GM18868 (cell line): Measurements from ENCODE around the gene FBH1.
"Not testable (repeated sequence)": the region's sequence is repeated elsewhere in the genome, so short reads cannot be mapped to it uniquely, and the experiment has no call there.

ENCODE experiments used
- ATAC-seq: cut with Tn5 transposase; IDR thresholded peaks from one replicate; pipeline ENCODE4 v1.9.1; 2021; ENCODE audit warnings: mild to moderate bottlenecking, moderate library complexity; ENCODE audit not compliant: unreplicated experiment

Gene FBH1

DNA sequence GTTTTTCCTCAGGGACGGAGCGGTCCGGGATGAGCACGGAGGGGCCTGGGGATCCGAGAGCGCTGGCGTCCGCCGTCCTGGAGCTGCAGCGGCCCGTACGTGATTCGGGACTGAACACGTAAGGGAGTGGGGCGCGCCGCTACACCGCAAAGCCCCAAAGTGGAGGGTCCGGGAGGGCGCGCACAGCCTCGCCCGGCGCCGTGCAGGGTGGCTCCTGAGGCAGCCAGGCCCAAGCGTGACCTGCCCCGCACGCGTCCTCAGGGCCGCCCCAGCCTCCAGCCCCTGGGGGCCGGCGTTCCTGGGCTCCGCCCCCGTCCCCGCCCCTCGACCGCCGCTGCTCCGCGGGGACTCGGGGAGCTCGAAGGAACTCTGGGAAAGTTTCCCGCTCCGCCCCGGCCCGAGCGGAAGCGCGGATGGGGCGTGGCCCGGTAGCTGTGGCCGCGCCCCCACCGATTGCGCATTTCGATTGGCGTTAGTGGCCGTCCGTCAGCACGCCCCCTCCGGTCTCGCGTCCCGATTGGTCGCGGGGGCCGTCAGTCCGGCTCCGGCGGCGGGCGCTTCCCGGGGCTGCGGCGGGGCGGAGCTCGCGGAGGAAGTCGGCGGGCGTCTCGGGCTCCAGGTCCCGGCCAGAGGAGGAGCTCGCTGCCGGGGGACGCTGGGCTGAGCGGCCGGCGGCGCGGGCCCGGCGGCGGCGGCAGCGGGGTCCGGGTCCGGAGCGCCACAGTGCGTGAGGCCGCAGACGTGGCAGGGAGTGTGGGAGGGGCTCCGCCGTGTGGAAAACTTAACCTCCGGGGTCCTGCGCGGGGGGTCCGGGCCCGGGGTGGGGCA lies at the start of gene FBH1, which contains the start of gene ANKRD16:
FBH1 (plus strand) TSS at position 620 of the 828 bp plus-strand sequence; CDS start at position 723, 103 bp downstream.
ANKRD16 (minus strand) TSS at position 270 of the 828 bp plus-strand sequence. CDS start 539 bp downstream, outside the sequence.
- peak; percentile 86 for ATAC-seq

DNA sequence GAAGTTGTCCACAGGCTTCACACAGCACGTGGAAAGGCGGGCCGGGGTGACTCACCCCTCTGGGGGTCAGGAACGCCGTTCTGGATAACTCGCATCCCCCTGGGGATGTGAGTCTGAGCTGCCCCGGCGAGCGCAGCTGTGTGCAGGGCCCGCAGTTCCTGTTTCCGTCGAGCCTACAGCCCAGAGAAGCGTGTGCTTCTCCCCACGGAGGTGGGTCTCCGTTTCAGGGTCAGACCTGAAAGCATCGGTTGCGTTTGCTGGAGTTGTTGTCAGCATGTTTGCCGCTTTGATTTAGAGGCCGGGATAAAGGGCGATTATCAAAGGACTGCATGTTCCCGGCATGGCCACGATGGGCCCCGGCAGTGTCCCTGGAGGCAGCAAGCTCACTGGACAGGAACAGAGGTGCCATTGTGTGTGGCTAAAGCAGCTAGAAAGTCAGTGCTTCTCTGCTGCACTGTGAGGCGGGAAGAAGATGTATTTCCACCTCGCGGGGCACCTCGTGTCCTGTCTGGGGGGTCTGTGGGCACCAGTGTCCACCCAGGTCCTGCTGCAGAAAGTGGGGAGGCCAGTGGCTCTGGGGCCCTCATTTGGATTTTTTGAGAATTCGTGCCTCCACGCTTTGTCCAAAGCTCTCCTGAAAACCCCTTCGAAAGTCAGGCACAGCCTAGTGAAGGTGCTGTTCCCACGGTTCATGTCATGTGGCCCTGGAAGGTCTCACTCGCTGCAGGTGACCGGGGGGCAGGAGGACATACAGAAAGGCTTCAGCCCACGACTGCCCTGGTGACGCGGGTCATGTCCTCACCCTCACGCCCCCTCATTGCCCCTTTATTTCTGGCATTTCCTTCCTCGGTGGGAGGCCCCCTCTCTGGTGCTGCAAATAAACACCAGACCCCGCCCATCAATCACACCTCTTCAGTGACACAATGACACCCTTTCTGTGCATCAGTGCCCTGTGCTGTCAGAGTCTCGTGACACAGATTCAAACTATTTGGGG lies 49.4 kb upstream of the FBH1 start:
- peak; percentile 75 for ATAC-seq

DNA sequence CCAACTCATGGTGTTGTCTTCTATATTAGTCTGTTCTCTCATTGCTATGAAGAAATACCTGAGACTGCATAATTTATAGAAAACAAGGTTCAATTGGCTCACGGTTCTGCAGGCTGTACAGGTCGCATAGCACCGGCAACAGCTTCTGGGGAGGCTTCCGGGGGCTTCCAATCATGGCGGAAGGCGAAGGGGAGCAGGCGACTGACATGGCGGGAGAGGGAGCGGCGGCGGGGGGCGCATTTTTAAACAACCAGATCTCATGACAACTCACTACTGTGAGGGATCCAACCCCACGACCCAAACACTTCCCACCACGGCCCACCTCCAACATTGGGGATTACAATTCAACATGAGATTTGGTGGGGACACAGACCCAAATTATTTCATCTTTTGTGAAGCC lies 48.1 kb upstream of the FBH1 start:
- no peak for ATAC-seq

DNA sequence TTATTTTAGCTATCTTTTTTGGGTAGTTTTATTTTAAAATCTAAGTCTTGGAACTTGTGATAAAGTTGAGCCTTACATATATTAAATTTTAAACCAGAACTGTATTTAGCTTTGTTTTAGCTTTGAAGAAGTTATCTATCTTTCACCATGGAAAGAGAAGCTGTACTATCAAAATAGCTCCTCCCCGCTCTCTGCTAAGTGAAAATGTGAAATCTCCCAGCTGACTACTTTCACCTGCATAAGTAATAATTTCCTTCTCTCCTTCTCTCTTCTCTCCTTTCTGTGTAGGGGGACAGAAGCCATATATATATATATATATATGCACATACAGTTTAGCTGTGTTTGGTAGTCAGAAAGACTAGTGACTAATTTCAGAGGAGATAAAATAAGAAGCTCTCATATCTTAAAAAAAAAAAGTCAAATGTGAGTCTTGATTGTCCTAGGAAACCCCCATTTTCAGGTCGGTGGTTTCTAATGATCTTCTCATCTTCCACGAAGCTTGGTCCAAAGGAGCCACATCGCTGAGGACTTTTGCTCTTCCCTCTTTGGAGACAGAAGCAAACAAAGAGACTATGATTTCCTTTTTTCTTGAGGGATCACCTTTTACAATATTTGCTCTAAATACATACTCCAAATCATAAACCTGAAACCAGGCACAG lies 46.2 kb upstream of the FBH1 start:
- peak; percentile 21 for ATAC-seq

DNA sequence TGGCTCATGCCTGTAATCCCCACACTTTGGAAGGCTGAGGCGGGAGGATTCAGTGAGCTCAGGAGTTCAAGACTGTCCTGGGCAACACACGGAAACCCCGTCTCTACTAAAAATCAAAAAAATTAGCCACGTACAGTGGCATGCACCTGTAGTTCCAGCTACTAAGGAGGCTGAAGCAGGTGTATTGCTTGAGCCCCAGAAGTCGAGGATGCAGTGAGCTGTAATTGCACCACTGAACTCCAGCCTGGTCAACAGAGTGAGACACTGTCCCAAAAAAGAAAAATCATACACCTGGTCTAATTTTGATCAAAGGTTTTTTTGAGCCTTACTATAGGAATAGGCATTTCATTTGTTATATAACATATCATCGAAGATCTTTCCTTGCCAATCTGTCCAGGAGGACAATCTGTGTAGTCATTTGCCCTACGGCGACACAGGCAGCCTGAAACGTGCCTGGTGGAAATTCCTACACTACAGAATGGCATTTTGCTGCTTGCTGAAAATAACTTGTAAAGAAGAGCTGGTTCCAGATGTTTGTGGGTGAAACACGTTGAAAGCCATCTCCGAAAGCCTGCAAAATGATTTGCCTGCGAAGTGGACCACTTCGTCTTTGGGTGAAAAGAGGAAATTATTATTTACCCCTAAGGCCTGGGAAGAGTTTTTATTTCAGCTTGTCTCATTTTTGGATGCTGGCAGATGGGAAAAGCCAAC lies 45.5 kb upstream of the FBH1 start:
- ATAC-seq = no peak

DNA sequence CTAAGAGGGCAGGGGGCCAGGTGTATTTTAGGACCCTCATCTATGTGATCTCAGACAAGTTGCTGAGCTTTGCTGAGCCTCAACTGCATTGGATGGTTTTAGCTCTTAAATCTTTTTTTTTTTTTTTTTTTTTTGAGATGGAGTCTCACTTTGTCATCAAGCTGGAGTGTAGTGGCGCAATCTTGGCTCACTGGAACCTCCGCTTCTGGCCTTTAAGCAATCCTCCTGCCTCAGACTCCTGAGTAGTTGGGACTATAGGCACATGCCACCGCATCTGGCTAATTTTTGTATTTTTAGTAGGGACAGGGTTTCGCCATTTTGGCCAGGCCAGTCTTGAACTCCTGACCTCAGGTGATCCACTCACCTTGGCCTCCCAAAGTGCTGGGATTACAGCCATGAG lies 43.4 kb upstream of the FBH1 start:
- not testable (repeated sequence) for ATAC-seq

DNA sequence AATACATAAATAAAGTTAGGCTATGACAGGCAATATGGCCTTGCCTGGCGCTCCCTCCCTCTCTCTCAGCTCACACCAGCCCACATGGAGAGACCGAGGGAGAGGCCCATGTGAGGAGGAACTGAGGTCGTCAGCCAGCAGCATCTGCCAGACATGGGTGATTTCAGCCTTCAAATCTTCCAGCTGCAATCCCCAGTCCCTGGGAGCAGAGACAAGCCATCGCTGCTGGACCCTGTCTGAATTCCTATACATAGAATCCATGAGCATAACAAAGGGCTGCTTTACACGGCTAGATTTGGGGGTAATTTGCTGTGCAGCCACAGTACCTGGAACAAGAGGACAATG lies 35.9 kb upstream of the FBH1 start:
- no peak for ATAC-seq

DNA sequence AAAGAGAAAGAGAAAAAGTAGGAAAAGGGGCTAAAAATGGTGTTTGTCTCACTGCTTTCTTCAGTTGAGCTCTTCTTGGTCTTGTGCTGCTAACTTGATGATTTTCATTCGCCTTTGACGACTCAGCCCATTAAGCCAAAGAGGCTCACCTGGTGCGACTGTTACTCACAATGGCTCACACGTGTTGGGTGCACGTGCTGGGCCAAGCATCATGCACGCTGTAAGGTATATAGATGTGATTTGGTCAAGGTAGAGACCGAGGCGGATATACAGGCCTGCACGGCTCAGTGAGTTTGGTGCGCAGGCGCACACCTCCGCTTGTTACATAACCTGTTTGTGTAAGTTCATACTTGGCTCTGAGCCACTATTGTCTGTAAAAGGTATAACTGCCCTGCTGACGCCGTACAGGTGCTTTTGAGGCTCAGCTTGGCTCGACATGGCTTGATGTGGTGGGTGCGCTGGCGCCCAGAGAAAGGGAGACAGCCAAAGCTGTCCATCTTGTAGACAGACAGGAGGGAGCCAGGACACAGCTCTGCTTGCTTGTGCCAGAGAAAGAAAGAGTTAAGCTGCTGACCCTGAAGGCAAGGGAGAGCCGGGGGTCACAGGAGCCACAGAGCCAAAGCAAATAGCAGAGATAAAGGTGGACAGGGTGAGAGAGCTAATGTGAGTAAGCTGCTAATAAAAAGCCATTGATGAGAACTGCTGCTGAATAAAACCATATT lies 33.9 kb upstream of the FBH1 start:
- no peak for ATAC-seq

DNA sequence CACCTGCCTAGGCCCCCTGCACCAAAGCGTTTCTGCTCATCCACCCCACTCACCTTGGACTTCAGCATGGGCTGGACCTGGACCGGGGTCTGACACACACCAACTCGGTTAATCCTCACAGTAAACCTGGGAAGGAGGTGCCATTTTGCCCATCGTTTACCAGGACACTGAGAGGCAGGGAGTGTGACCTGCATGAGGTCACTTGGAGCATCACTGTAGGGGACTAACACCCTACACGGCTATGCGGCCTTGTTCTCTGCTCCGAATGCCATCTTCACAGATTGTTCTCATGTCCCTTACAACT lies 33.4 kb upstream of the FBH1 start:
- no peak for ATAC-seq

DNA sequence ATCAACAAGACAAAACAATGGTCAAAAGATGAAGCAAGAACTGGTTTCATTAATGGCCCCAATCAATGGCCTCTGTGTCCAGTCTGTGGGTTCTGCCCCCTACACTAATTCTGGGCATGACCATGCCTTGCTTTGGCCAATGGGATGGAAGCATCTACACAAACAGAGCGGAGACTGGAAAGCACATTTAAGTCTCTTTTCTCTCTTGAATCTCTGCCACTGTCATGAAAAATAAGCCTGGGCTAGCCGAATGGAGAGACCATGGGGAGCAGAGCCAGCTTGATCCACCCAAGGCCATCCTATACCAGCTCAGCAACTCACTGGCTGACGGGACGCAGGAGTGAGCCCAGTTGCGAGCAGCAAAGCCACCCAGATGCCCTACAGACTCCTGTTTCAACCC lies 31.2 kb upstream of the FBH1 start:
- ATAC-seq = no peak

DNA sequence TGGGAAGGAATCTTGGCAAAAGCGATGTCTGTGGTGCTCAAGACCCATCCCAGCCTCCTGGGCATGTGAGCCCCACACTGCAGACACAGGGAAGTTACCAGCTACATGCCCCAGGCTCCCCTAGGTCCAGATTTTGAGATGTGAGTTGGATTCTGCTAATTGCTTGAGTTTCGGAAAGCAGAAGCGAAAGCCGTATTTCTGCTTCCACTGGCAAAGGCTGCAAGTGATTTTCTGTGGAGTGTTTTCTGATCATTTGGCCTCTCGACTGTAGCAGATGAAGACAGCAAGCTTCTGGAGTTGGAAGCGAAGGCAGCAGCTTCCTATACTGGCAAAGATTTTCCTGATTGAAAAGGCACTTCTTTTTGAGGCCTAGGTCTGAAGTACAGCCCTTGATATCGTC lies 30.0 kb upstream of the FBH1 start:
- ATAC-seq = no peak

DNA sequence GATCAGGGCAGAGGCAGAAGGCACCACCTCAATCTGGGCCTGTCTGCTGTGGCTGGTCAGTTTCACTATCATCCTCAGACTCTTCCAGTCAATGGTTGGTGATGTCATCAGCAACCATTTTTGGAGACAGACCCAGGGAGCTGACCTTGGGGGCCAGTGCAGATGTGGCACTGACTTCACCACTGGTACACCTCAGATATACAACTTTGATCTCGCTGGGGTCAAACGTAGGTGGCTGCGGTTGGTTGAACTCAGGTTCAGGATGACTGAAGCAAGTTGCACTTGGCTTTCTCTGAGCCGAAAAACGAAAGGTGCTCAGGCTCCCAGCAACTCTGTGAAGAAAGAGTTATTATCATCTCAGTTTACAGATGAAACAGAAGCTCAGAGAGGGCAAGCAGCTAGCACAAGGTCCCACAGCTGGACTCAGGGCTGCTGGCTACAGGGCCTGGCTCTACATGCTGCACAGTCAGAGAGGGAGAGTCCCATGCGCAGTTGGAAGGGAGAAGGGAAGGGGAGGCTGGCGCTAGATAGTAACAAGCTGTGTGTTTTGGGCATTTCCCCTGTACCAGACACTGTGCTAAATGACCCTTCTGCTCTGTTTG lies 27.6 kb upstream of the FBH1 start:
- ATAC-seq = peak; percentile 92

DNA sequence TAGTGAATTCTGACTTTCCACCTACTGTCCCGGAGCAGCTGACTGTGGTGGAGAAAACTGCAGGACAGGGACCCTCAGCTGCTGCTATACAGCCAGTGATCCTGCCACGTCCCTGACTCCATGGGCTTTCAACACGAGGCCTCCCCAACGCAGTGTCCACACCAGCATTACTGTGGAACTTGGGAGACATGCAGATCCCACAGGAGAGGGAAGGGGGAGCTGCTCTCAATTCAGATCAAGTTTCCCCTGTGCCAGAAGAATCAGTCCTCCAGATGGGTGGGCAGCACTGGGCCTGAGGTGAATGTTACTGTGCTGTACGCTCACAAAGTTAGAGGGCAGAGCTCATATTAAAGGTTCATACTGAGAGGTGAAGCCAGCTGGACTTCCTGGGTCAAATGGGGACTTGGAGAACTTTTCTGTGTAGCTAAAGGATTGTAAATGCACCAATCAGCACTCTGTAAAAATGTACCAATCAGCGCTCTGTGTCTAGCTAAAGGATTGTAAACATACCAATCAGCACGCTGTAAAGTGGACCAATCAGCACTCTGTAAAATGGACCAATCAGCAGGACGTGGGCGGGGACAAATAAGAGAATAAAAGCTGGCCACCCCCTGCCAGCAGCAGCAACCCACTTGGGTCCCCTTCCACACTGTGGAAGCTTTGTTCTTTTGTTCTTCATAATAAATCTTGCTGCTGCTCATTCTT lies 26.9 kb upstream of the FBH1 start:
- not testable (repeated sequence) for ATAC-seq

DNA sequence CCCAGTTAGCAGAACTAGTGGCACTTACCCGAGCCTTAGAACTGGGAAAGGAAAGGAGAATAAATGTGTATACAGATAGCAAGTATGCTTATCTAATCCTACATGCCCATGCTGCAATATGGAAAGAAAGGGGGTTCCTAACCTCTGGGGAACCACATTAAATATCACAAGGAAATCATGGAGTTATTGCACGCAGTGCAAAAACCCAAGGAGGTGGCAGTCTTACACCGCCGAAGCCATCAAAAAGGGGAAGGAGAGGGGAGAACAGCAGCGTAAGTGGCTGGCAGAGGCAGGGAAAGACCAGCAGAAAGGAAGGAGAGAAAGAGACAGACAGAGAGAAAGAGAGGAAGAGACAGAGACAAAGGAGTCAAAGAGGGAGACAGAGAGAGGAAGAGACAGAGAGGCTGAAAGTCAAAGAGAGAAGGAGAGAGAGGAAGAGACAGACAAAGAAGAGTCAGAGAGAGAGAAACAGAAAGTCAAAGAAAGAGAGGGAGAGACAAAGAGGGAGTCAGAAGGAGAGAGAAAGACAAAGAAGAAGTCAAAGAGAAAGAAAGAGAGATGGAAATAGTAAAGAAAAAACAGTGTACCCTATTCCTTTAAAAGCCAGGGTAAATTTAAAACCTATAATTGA lies 23.5 kb upstream of the FBH1 start:
- not testable (repeated sequence) for ATAC-seq

DNA sequence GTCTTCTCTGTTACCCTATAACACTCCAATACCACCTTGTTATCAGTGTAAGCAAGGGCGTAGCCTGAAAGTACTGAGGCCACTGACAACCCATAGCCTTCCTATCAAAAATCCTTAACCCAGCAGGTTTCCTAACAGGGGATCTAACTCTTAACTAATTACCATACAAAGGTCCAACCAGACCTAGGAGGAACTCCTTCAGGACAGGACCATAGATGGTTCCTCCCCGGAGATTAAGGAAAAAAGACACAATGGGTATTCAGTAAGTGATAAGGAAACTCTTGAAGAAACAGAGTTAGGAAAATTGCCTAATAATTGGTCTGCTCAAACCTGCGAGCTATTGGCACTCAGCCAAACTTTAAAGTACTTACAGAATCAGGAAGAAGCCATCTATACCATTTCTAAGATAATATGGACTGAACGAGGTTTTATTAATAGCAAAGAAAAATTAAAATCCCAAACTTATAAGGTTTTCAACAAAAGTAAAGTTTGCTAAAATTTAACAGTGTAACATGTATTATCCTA lies 22.9 kb upstream of the FBH1 start:
- not testable (repeated sequence) for ATAC-seq

DNA sequence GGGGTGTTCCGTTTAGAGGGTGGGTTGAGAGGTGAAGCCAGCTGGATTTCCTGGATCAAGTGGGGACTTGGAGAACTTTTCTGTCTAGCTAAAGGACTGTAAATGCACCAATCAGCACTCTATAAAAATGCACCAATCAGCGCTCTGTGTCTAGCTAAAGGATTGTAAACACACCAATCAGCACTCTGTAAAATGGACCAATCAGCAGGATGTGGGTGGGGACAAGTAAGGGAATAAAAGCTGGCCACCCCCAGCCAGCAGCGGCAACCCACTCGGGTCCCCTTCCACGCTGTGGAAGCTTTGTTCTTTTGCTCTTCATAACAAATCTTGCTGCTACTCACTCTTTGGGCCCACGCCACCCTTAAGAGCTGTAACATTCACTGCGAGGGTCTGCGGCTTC lies 21.7 kb upstream of the FBH1 start:
- ATAC-seq = not testable (repeated sequence)

DNA sequence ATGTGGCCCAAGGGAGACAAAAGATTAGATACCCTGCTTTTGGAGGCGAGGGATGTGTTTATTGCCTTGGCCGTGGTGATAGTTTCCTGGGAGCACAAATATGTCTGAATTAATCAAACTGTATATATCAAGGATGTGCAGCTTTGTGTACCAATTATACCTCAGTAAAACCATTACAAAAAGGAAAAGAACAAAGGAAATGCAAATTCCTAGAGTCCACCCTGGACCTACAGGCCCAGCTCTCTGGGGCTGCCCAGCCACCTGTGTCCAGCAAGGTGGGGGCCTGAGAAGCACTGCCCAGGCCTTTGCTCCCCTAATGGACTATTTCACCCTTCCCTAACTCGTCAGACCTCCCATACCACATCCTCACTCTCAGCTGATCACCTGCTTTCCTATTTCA lies 20.9 kb upstream of the FBH1 start:
- no peak for ATAC-seq

DNA sequence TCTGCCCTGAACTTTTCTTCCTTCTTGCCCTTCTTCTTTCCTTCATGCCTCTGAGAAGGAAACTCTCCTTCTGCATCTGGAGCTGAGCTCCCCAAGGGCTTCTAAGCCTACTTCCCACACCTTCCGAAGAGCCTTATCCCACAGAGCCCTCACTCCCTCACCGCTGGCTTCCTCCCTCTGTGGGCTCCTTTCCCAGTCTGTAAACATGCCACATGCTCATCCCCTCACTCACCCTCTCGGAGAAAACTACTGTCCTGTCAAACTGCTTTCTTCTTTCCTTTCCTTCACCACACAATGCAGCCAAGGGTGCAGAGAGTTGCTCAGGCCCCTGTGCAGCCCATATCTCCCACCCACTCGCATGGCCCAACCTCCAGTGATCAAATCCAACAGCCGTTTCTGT lies 18.4 kb upstream of the FBH1 start:
- no peak for ATAC-seq
